HCT116 (cell line): ENCODE results near the gene LIPT2.

ENCODE experiments used
- CEBPB ChIP-seq: IDR thresholded peaks from 2 replicates; pipeline ENCODE4 v1.6.1; 2012; ENCODE audit warnings: low read depth
- EZH2 ChIP-seq: fragments of 200-600 bp; sonication (generic); IDR thresholded peaks from 2 replicates; pipeline ENCODE4 v1.6.1; 2017; ENCODE audit warnings: antibody characterized with exemption, mixed run types
- FOSL1 ChIP-seq: IDR thresholded peaks from 2 replicates; pipeline ENCODE4 v1.6.1; 2012; ENCODE audit warnings: low read depth
- POLR2A ChIP-seq: IDR thresholded peaks from 2 replicates; pipeline ENCODE4 v1.7.0; 2011; ENCODE audit warnings: borderline replicate concordance; ENCODE audit not compliant: insufficient read depth, insufficient read length; ENCODE audit errors: extremely low read depth
- POLR2AphosphoS5 ChIP-seq: IDR thresholded peaks from 2 replicates; pipeline ENCODE4 v1.6.1; 2011; ENCODE audit warnings: mild to moderate bottlenecking, low read depth, low read length, moderate library complexity
- RAD21 ChIP-seq: IDR thresholded peaks from 2 replicates; pipeline ENCODE4 v1.6.1; 2012; ENCODE audit warnings: low read depth, mild to moderate bottlenecking
- SRF ChIP-seq: IDR thresholded peaks from 2 replicates; pipeline ENCODE4 v1.6.1; 2012; ENCODE audit warnings: low read depth
- TCF7L2 ChIP-seq: IDR thresholded peaks from 2 replicates; pipeline ENCODE4 v1.7.0; 2011; ENCODE audit warnings: borderline replicate concordance, inconsistent platforms; ENCODE audit not compliant: insufficient read depth, insufficient read length; ENCODE audit errors: extremely low read depth
- TF ChIP-seq, protein P1 (sequence below): IDR thresholded peaks from 2 replicates; pipeline ENCODE4 v1.6.1; 2012
- TF ChIP-seq, protein P2 (sequence below), 3 experiments: fragments of 200-600 bp in 1 of 3; sonication (generic) in 1 of 3; IDR thresholded peaks in 2 of 3; conservative IDR thresholded peaks in 1 of 3; 2 replicates each; pipeline ENCODE4 v1.5.1; 2012 to 2017; ENCODE audit warnings: low read depth in 2 of 3, low read length in 2 of 3, antibody characterized with exemption in 1 of 3, borderline replicate concordance in 1 of 3, control low read depth in 1 of 3, mild to moderate bottlenecking in 1 of 3, mixed read lengths in 1 of 3, mixed run types in 1 of 3, moderate library complexity in 1 of 3; ENCODE audit not compliant: insufficient read depth in 1 of 3

- TF ChIP-seq EZH2 (no peak), RAD21 (no peak), FOSL1 (no peak), TCF7L2 (no peak), CEBPB (no peak), POLR2A (no peak), POLR2AphosphoS5 (no peak), SRF (no peak)
- TF ChIP-seq, protein P1, sequence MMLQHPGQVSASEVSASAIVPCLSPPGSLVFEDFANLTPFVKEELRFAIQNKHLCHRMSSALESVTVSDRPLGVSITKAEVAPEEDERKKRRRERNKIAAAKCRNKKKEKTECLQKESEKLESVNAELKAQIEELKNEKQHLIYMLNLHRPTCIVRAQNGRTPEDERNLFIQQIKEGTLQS = no peak
- TF ChIP-seq, protein P2, sequence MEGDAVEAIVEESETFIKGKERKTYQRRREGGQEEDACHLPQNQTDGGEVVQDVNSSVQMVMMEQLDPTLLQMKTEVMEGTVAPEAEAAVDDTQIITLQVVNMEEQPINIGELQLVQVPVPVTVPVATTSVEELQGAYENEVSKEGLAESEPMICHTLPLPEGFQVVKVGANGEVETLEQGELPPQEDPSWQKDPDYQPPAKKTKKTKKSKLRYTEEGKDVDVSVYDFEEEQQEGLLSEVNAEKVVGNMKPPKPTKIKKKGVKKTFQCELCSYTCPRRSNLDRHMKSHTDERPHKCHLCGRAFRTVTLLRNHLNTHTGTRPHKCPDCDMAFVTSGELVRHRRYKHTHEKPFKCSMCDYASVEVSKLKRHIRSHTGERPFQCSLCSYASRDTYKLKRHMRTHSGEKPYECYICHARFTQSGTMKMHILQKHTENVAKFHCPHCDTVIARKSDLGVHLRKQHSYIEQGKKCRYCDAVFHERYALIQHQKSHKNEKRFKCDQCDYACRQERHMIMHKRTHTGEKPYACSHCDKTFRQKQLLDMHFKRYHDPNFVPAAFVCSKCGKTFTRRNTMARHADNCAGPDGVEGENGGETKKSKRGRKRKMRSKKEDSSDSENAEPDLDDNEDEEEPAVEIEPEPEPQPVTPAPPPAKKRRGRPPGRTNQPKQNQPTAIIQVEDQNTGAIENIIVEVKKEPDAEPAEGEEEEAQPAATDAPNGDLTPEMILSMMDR (IDR thresholded peaks at IDR 0.05 in 2 of 3, conservative IDR thresholded peaks at IDR 0.05 in 1 of 3; ENCODE audit: borderline replicate concordance in 1 of 3, insufficient read depth in 1 of 3, low read depth in 2 of 3, low read length in 2 of 3) = no peak
These were observed 36.2 kb downstream of the LIPT2 start for GRCh38 chr11:74457356-74457755.
